ENCODE data around the gene TSC22D2. TPM values are rescaled to one million over a fixed set of nuclear protein-coding genes. Genes with fewer than 3 reads are reported as not detected.
A peak's percentile ranks its signal among the peaks of the same experiment; 100 is the strongest.

The TSC22D2 gene
- total and polyA plus RNA-seq, 2 of the 4 experiments (the other 2 are of a cell fraction): 12.2 to 20.5 TPM

GRCh38 chr3:150494411-150494977 is 86.4 kb downstream of the TSC22D2 start:
- ATAC-seq (ENCODE audit: low read depth) (no peak), DNase-seq (no peak)
- intact Hi-C loops (cut with micrococcal nuclease): no loop called here
- Histone ChIP-seq H3K56ac (ENCODE audit: extremely low read depth, insufficient read depth, low read length) (no peak overlapping the region), H4K20me1 (ENCODE audit: insufficient read depth, low read length) (no peaks in the 10 kb centered on the region), H2BK20ac (ENCODE audit: low read depth, low read length) (no peak overlapping the region), H2AK9ac (replicated peaks; ENCODE audit: low read depth, low read length, poor library complexity) (no peak overlapping the region), H4K5ac (ENCODE audit: low read depth, low read length) (peak overlapping the region; percentile 2; the same call in 1 of the 2 replicates), H2BK15ac (ENCODE audit: low read depth, low read length) (no peak overlapping the region), H3K79me1 (ENCODE audit: low read depth in 1 of 2, low read length in 2 of 2) (peaks cover 3 to 10% of the 10 kb centered on the region in 2 experiments; a peak in 2 of 4 replicates), H2AFZ (replicated peaks; ENCODE audit: low read length, poor library complexity) (no peak overlapping the region), H2BK120ac (ENCODE audit: low read depth, low read length) (no peak overlapping the region), H4K91ac (ENCODE audit: insufficient read depth, low read depth, low read length) (no peak overlapping the region), H3K9ac (ENCODE audit: low read depth, low read length) (no peak overlapping the region), H3K18ac (ENCODE audit: low read depth, low read length) (no peak overlapping the region; the same call in 1 of the 2 replicates), H3K4me2 (ENCODE audit: low read depth, low read length) (no peak overlapping the region), H3K4me1 (ENCODE audit: control insufficient read depth, insufficient read depth, low read length) (peaks cover 2% of the 10 kb centered on the region; the same call in 1 of the 2 replicates), H4K8ac (ENCODE audit: low read depth in 2 of 2, low read length in 2 of 2) (peak overlapping the region in 1 of 2 experiments; percentile 6; a peak in 2 of 4 replicates), H3K9me1 (ENCODE audit: insufficient read depth, low read length) (no peaks in the 10 kb centered on the region), H3K4me3 (ENCODE audit: insufficient read depth, low read depth, low read length) (no peak overlapping the region), H3K36me3 (ENCODE audit: control insufficient read depth, insufficient read depth, low read length) (no peaks in the 10 kb centered on the region), H3K27ac (ENCODE audit: insufficient read depth, low read length) (no peak overlapping the region), H2AK5ac (ENCODE audit: low read depth, low read length) (peak overlapping the region; percentile 17; the same call in 1 of the 2 replicates), H3K9me3 (ENCODE audit: control insufficient read depth, insufficient read depth, low read length) (no peaks in the 10 kb centered on the region), H3K4ac (ENCODE audit: low read depth, low read length) (no peak overlapping the region), H3K14ac (replicated peaks; ENCODE audit: low read depth, low read length) (no peak overlapping the region), H3K23ac (ENCODE audit: low read depth, low read length) (no peak overlapping the region; the same call in 1 of the 2 replicates), H3K27me3 (ENCODE audit: control insufficient read depth, insufficient read depth, low read length) (no peaks in the 10 kb centered on the region), H2BK5ac (ENCODE audit: low read depth, low read length, poor library complexity, severe bottlenecking) (no peak overlapping the region)
- BruUV-seq (replicated peaks): no TSS peak
- no CpG with 5 or more reads among the region's 5 CpGs for WGBS, 2 experiments (ENCODE audit: extremely low coverage in 2 of 2, insufficient read length in 1 of 2)
- TF ChIP-seq RFX5 (IDR thresholded peaks at IDR 0.05; ENCODE audit: low read depth, low read length): no peak
- TF ChIP-seq MAZ (IDR thresholded peaks at IDR 0.05; ENCODE audit: borderline replicate concordance, low read depth, low read length): no peak
- TF ChIP-seq, protein P1, sequence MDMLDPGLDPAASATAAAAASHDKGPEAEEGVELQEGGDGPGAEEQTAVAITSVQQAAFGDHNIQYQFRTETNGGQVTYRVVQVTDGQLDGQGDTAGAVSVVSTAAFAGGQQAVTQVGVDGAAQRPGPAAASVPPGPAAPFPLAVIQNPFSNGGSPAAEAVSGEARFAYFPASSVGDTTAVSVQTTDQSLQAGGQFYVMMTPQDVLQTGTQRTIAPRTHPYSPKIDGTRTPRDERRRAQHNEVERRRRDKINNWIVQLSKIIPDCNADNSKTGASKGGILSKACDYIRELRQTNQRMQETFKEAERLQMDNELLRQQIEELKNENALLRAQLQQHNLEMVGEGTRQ (IDR thresholded peaks at IDR 0.05; ENCODE audit: low read depth, low read length): no peak
- no peak for TF ChIP-seq MAFK (IDR thresholded peaks at IDR 0.05; ENCODE audit: low read depth, low read length)
- TF ChIP-seq NFE2L2 (IDR thresholded peaks at IDR 0.05; ENCODE audit: low read depth, low read length): no peak
- no peak for TF ChIP-seq CHD1 (IDR thresholded peaks at IDR 0.05; ENCODE audit: low read depth, low read length)
- no peak for TF ChIP-seq POLR2A (IDR thresholded peaks at IDR 0.05; ENCODE audit: low read depth, low read length)
- TF ChIP-seq MXI1 (IDR thresholded peaks at IDR 0.05; ENCODE audit: borderline replicate concordance, low read depth, low read length): no peak
- TF ChIP-seq SMC3 (IDR thresholded peaks at IDR 0.05; ENCODE audit: low read depth, low read length): no peak
- dilution Hi-C loops (cut with HindIII; ENCODE audit: low sequenced_read_pairs, unreplicated experiment): no loop called here
- in situ Hi-C loops (cut with MboI; ENCODE audit: low sequenced_read_pairs): no loop called here
- ChIA-PET CTCF (interaction anchor here (0.6 to 1.4 kb wide), 6 partner anchors 10 to 275 kb away, joined by 3 to 4 read pairs (median 3); no protein-coding TSS in a partner anchor), POLR2A (ENCODE audit: unreplicated experiment) (no interaction called here)
